ENCODE data around the gene ATP1A2. TPM values are rescaled to one million over a fixed set of nuclear protein-coding genes. Genes with fewer than 3 reads are reported as not detected.

Gene ATP1A2
- polyA plus RNA-seq, 6 donors from 2014 or later: not detected

DNA sequence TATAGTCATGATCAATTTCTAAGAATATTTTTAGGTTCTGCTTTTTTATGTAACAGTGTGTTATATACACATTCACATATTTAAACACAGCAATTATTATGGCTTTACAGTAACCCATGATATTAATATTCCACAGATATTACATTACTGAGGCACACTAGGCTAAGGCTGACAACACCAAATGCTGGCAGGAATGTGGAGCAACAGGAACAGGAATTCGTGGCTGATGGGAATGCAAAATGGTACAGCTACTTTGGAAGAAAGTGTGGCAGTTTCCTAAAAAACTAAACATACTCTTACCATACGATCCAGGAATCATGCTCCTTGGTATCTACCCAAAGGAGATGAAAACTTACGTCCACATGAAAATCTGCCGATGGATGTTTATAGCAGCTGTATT lies 36.1 kb upstream of the ATP1A2 start:
- Mint-ChIP-seq H3K36me3 (no peaks in the 10 kb centered on the region), H3K27ac (no peak overlapping the region), H3K4me3 (no peak overlapping the region)

DNA sequence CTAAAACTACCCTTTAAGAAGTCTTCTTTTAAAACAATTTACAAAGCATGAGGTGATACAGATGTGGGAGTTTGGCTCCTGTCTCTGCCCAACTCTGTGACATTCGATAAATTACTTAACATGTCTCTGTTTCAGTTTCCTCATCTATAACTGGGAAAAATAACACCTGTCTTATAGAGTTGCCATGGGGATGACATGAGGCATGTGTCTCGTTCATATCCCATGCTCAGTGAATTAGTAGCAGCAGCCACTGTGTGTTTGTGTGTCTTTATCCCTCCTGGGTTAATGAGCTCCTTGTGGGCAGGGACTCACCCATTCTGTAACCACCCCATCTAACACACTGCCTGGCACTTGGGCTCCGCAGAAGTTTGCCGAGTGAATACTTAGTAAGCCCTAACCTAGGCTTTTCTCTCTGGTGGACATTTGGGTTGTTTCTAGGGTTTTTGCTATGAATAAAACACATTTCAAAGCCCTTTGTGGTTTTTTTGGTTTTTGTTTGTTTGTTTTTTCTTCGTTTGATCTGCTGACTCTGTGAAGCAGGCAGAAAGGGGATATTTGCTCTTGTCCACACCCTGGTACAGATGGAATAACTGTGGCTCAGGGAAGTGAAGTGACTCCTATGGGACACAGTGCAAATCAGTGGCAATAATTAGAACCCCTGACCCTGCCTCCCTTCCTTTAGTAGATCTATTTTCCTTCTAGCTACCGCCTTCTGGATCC lies 35.0 kb upstream of the ATP1A2 start:
- DNase-seq: no peak

More for the DNA sequence above, 36.1 kb upstream of the ATP1A2 start:
- Mint-ChIP-seq H3K9me3 (no peaks in the 10 kb centered on the region), H3K4me1 (peaks cover 4 to 10% (median 9%) of the 10 kb centered on the region in 3 donors), H3K27me3 (peaks cover 57 to 76% (median 74%) of the 10 kb centered on the region in 3 donors)
- DNase-seq: no peak
- ATAC-seq (ENCODE audit: low read depth in 2 of 2): no peak

GRCh38 chr1:160081261-160081936 lies 34.2 kb upstream of the ATP1A2 start, which contains the start of gene KCNJ9:
KCNJ9 (plus strand) TSS chr1:160081538; CDS start chr1:160084031, 2,493 bp downstream.
- peaks cover 52 to 61% (median 59%) of the 10 kb centered on the region in 3 donors for H3K27me3 Mint-ChIP-seq
- no peaks in the 10 kb centered on the region for H3K9me3 Mint-ChIP-seq
- H3K4me1 Mint-ChIP-seq: peaks cover 15 to 21% (median 16%) of the 10 kb centered on the region in 3 donors
- no peaks in the 10 kb centered on the region for H3K36me3 Mint-ChIP-seq
- no peak for DNase-seq
- peak within 1 kb of the TSS in 2 of 8 donors; percentile 1 to 15 for H3K4me3 Mint-ChIP-seq
- H3K27ac Mint-ChIP-seq: peak within 1 kb of the TSS in 2 of 6 donors; percentile 4 to 10
- ATAC-seq (ENCODE audit: low read depth in 2 of 2): no peak

More for the DNA sequence above, 35.0 kb upstream of the ATP1A2 start:
- Mint-ChIP-seq H3K4me3 (no peak overlapping the region), H3K9me3 (no peaks in the 10 kb centered on the region), H3K36me3 (no peaks in the 10 kb centered on the region), H3K27me3 (peaks cover 56 to 68% (median 67%) of the 10 kb centered on the region in 3 donors), H3K27ac (peak overlapping the region in 1 of 6 donors; percentile 4), H3K4me1 (peaks cover 10 to 14% (median 12%) of the 10 kb centered on the region in 3 donors)
- ATAC-seq (ENCODE audit: low read depth in 2 of 2): no peak

DNA sequence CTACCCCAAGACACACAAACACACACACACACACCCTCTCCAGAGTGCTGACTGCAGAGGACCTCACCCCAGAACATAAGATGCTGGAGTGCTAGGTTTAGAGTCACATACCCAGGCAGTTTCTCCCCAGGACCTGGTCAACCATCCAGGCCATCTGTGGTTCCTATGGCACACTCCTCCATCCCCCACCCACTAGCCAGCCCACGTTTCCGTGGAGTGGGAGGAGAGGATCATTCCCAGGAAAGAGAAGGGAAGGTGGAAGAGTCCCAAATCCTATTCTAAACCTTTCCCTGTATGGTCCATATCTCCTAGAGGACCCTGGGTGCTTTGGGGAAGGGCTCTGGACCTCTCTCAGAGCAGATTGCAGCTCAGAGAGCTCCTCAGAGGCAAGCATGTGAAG lies 33.1 kb upstream of the ATP1A2 start:
- Mint-ChIP-seq H3K36me3 (no peaks in the 10 kb centered on the region), H3K4me1 (peaks cover 15 to 21% (median 16%) of the 10 kb centered on the region in 3 donors), H3K4me3 (peak overlapping the region in 5 of 8 donors; percentile 1 to 81 (median 65)), H3K27ac (no peak overlapping the region), H3K27me3 (peaks cover 47 to 53% (median 53%) of the 10 kb centered on the region in 3 donors), H3K9me3 (no peaks in the 10 kb centered on the region)
- DNase-seq (no peak), ATAC-seq (ENCODE audit: low read depth in 2 of 2) (no peak)

GRCh38 chr1:160082926-160083325 lies 32.6 kb upstream of the ATP1A2 start:
- H3K4me3 Mint-ChIP-seq: peak overlapping the region in 7 of 8 donors; percentile 55 to 81 (median 71)
- DNase-seq (no peak), ATAC-seq (ENCODE audit: low read depth in 2 of 2) (no peak)
- H3K9me3 Mint-ChIP-seq: no peaks in the 10 kb centered on the region
- H3K27me3 Mint-ChIP-seq: peaks cover 47 to 51% (median 50%) of the 10 kb centered on the region in 3 donors
- peaks cover 0 to under 1% of the 10 kb centered on the region in 2 donors for H3K36me3 Mint-ChIP-seq
- peak overlapping the region in 1 of 6 donors; percentile 87 for H3K27ac Mint-ChIP-seq
- peaks cover 15 to 21% (median 16%) of the 10 kb centered on the region in 3 donors for H3K4me1 Mint-ChIP-seq

- Mint-ChIP-seq H3K4me3 (peak overlapping the region; percentile 51 to 87 (median 72)), H3K9me3 (no peaks in the 10 kb centered on the region), H3K27ac (peak overlapping the region in 4 of 6 donors; percentile 20 to 76 (median 50)), H3K4me1 (peaks cover 16 to 24% (median 19%) of the 10 kb centered on the region in 3 donors), H3K36me3 (peaks cover 0 to 13% of the 10 kb centered on the region in 2 donors), H3K27me3 (peaks cover 38 to 41% (median 41%) of the 10 kb centered on the region in 3 donors)
- ATAC-seq (ENCODE audit: low read depth in 2 of 2): peak; percentile 85 to 87
- peak; percentile 68 for DNase-seq
These were observed 31.4 kb upstream of the ATP1A2 start for GRCh38 chr1:160083968-160084770.

GRCh38 chr1:160084771-160085321 lies 30.7 kb upstream of the ATP1A2 start:
- H3K4me3 Mint-ChIP-seq: peak overlapping the region in 4 of 8 donors; percentile 2 to 82 (median 52)

DNA sequence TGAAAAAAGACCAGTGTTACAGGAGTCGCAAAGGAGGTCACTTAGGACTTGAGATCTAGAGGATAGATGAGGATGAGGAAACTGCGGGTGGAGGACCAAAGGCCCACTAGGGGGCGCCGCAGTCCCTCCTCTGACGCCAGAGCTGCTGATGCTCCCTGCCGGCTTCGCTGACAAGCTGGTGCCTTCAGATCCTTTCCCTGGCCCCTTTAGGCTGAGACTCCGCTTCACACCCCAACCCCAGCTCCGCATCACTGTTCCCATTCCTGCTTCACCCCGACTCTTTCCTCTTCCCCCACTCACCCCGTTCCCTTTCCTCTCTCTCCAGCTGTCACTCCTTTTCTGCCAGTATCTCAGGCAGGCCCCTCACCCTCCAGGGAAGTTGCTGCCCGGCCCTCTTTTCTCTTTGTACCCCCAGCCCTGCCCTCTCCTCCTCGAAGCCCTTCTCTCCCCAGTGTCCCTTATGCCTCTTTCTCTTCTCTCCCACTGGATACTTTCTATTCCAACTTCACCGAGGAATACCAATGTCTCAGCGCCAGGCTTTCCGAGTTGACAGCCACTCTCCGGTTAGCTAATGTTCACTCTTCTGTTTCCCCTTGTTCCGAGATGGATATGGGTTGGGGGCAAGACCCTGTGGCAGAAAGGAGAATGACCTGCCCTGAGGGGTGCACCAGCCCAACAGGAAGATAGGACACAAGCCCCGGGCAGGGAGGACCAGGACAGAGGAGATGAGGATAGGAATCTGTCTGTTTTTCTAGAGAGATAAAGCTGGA lies 29.7 kb upstream of the ATP1A2 start:
- H3K36me3 Mint-ChIP-seq: peaks cover 0 to 20% of the 10 kb centered on the region in 2 donors
- H3K9me3 Mint-ChIP-seq: no peaks in the 10 kb centered on the region
- ATAC-seq (ENCODE audit: low read depth in 2 of 2) (peak; percentile 62 to 65), DNase-seq (peak; percentile 61)
- peak overlapping the region in 2 of 8 donors; percentile 5 to 10 for H3K4me3 Mint-ChIP-seq
- H3K27ac Mint-ChIP-seq: peak overlapping the region in 3 of 6 donors; percentile 58 to 89 (median 84)
- peaks cover 20 to 28% (median 24%) of the 10 kb centered on the region in 3 donors for H3K4me1 Mint-ChIP-seq
- H3K27me3 Mint-ChIP-seq: peaks cover 21 to 26% (median 24%) of the 10 kb centered on the region in 3 donors

More at GRCh38 chr1:160084771-160085321, 30.7 kb upstream of the ATP1A2 start:
- Mint-ChIP-seq H3K27ac (peak overlapping the region in 1 of 6 donors; percentile 38), H3K9me3 (no peaks in the 10 kb centered on the region), H3K27me3 (peaks cover 31 to 35% (median 34%) of the 10 kb centered on the region in 3 donors), H3K4me1 (peaks cover 16 to 24% (median 22%) of the 10 kb centered on the region in 3 donors), H3K36me3 (peaks cover 0 to 15% of the 10 kb centered on the region in 2 donors)
- ATAC-seq (ENCODE audit: low read depth in 2 of 2) (no peak), DNase-seq (no peak)

DNA sequence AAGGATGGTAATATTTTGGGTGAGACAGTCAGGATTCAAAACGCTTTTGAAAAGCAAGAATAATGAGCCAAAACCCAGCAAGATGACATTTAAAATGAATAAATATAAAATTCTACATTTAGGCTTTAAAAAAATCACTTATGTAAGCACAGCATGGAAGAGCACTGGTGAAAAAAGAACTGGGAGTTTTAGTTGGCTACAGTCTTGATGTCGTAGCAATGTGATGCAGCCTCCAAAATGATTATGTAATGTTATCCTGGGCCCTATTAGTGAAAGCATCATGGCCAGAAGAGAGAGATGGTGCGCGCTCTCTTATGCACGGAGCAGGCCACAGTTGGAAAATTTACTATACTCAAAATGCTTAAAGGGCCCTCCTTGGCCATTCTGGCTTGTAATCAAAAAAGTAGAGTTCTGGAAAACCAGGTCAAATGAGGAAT lies 29.1 kb upstream of the ATP1A2 start:
- ATAC-seq (ENCODE audit: low read depth in 2 of 2) (no peak), DNase-seq (no peak)
- Mint-ChIP-seq H3K27ac (peak overlapping the region in 2 of 6 donors; percentile 71 to 78), H3K27me3 (peaks cover 17 to 20% (median 18%) of the 10 kb centered on the region in 3 donors), H3K4me1 (peaks cover 22 to 29% (median 24%) of the 10 kb centered on the region in 3 donors), H3K4me3 (no peak overlapping the region), H3K36me3 (peaks cover 0 to 23% of the 10 kb centered on the region in 2 donors), H3K9me3 (no peaks in the 10 kb centered on the region)

- H3K9me3 Mint-ChIP-seq: no peaks in the 10 kb centered on the region
- H3K27ac Mint-ChIP-seq: peak overlapping the region in 2 of 6 donors; percentile 28 to 86
- no peak overlapping the region for H3K4me3 Mint-ChIP-seq
- DNase-seq: no peak
- ATAC-seq (ENCODE audit: low read depth in 2 of 2): no peak
- peaks cover 0 to 30% of the 10 kb centered on the region in 2 donors for H3K36me3 Mint-ChIP-seq
- peaks cover 10 to 13% (median 11%) of the 10 kb centered on the region in 3 donors for H3K27me3 Mint-ChIP-seq
- peaks cover 22 to 29% (median 24%) of the 10 kb centered on the region in 3 donors for H3K4me1 Mint-ChIP-seq
These were observed 28.4 kb upstream of the ATP1A2 start for GRCh38 chr1:160087118-160087662.

DNA sequence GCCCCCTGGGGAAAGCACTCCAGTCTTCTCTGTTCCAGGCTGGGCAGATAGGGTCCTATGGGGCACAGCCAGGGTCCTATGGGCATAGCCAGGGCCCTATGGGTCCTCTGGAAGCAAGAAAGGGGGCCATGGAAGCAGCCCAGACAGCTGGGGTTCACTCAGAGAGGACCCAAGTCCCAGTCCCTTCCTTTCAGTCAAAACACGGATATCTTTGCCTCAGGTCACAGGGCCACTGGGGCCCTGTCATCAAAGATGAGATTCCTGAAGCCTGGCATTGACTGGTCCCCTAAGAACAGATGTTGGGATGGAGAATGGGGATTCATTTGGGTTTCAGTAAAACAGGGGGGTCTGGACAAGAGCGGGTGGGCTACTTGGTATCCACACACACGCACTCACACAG lies 25.7 kb upstream of the ATP1A2 start:
- H3K36me3 Mint-ChIP-seq: peaks cover 0 to 34% of the 10 kb centered on the region in 2 donors
- no peaks in the 10 kb centered on the region for H3K27me3 Mint-ChIP-seq
- H3K4me3 Mint-ChIP-seq: no peak overlapping the region
- no peaks in the 10 kb centered on the region for H3K9me3 Mint-ChIP-seq
- ATAC-seq (ENCODE audit: low read depth in 2 of 2): no peak
- H3K27ac Mint-ChIP-seq: no peak overlapping the region
- peaks cover 20 to 32% (median 22%) of the 10 kb centered on the region in 3 donors for H3K4me1 Mint-ChIP-seq
- no peak for DNase-seq

Data from naive B cell (primary cell).